ENCODE results near the gene COL19A1.

- no peak for TF ChIP-seq CTCF (IDR thresholded peaks at IDR 0.05; ENCODE audit: low read depth, low read length)
- TF ChIP-seq EZH2phosphoT487 (IDR thresholded peaks at IDR 0.05; ENCODE audit: low read depth): no peak
Measured at GRCh38 chr6:69819138-69819537, 47.2 kb upstream of the COL19A1 start.

Measured in OCI-LY3 (cell line).